Epithelial cell of esophagus (primary cell): Measurements from ENCODE around the gene KCNQ2.

Experiments
- DNase-seq: peaks from one replicate; pipeline ENCODE4 v3.0.0; 2010; ENCODE audit warnings: low read depth
- H3K4me3 ChIP-seq: 2 replicates; pipeline ENCODE4 v1.5.1; 2011; ENCODE audit warnings: mild to moderate bottlenecking, low read length, control low read depth
- CTCF ChIP-seq: IDR thresholded peaks from 2 replicates; pipeline ENCODE4 v1.5.1; 2011; ENCODE audit warnings: low read depth, mild to moderate bottlenecking, low read length, control low read depth, inconsistent platforms; ENCODE audit not compliant: insufficient read depth; ENCODE audit errors: missing control alignments

The KCNQ2 gene

GRCh38 chr20:63406011-63406410 lies 66.4 kb downstream of the KCNQ2 start:
- H3K4me3 ChIP-seq = no peak overlapping the region
- TF ChIP-seq CTCF = no peak
- DNase-seq = no peak

- DNase-seq = no peak
- no peak overlapping the region for H3K4me3 ChIP-seq
- TF ChIP-seq CTCF = no peak
These were observed 67.2 kb downstream of the KCNQ2 start for GRCh38 chr20:63405102-63405730.

GRCh38 chr20:63404129-63405085 lies 68.0 kb downstream of the KCNQ2 start:
- no peak for DNase-seq

GRCh38 chr20:63403403-63404105 lies 68.9 kb downstream of the KCNQ2 start:
- no peak for DNase-seq
- H3K4me3 ChIP-seq = no peak overlapping the region
- no peak for TF ChIP-seq CTCF

More at GRCh38 chr20:63404129-63405085, 68.0 kb downstream of the KCNQ2 start:
- H3K4me3 ChIP-seq = no peak overlapping the region
- TF ChIP-seq CTCF = no peak

- H3K4me3 ChIP-seq = no peak overlapping the region
- no peak for TF ChIP-seq CTCF
- no peak for DNase-seq
These were observed 69.6 kb downstream of the KCNQ2 start for GRCh38 chr20:63402860-63403220.

- no peak for TF ChIP-seq CTCF
- DNase-seq = no peak
- no peak overlapping the region for H3K4me3 ChIP-seq
These were observed 70.1 kb downstream of the KCNQ2 start for GRCh38 chr20:63402181-63402859.
